Activated T-helper 17 cell treated with anti-CD3 and anti-CD28 coated beads, Interleukin-2, amount 50 U/mL, for 72 hours (primary cell): ENCODE data around the gene TBL3. TPM values are rescaled to one million over a fixed set of nuclear protein-coding genes. Genes with fewer than 3 reads are reported as not detected.

Source experiments
- ATAC-seq: fragments of 150-1000 bp; cut with Tn5 transposase; replicated peaks from 2 replicates; pipeline ENCODE4 v1.10.0; 2021; ENCODE audit warnings: mild to moderate bottlenecking, moderate library complexity
- H3K27ac Mint-ChIP-seq: one replicate; pipeline ENCODE4 v1.8.0; 2022; ENCODE audit warnings: mixed read lengths
- H3K27me3 Mint-ChIP-seq: one replicate; pipeline ENCODE4 v1.8.0; 2022; ENCODE audit warnings: mixed read lengths
- H3K36me3 Mint-ChIP-seq: one replicate; pipeline ENCODE4 v1.8.0; 2022; ENCODE audit warnings: low read depth, mild to moderate bottlenecking, mixed read lengths
- H3K4me1 Mint-ChIP-seq: one replicate; pipeline ENCODE4 v1.8.0; 2022; ENCODE audit warnings: mixed read lengths
- H3K4me3 Mint-ChIP-seq: one replicate; pipeline ENCODE4 v1.8.0; 2022; ENCODE audit warnings: mild to moderate bottlenecking, mixed read lengths
- H3K9me3 Mint-ChIP-seq: one replicate; pipeline ENCODE4 v1.8.0; 2022; ENCODE audit warnings: mixed read lengths
- total RNA-seq, 2 donors: library from RNA; stranded (reverse); gene quantifications; one replicate each; pipeline ENCODE4 v1.2.3, GENCODE V29; 2022

The TBL3 gene
- total RNA-seq, 2 donors from 2014 or later: 23.0 to 37.3 TPM

DNA sequence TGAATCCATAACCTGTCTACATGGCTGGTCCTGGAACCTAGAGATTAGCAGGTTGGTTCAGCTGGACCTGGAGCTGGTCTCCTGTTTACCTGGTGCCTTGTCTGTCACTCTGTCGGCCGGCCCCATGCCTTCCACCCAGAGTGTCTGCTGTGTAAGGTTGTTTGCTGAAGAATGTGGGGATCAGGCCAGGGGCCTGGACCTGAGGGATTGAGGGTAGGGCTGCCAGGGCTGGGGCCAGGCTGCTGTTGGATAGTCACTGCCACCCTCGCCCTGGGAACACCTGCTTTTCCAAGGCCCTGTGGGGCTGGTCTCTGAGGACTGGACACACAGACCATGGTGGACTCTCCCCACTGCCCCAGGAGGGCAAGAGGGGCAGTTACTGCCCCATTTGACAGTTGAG lies 56.3 kb downstream of the TBL3 start:
- Mint-ChIP-seq H3K27me3 (no peaks in the 10 kb centered on the region), H3K4me3 (no peak overlapping the region), H3K36me3 (no peaks in the 10 kb centered on the region), H3K4me1 (no peaks in the 10 kb centered on the region), H3K9me3 (no peaks in the 10 kb centered on the region), H3K27ac (no peak overlapping the region)
- ATAC-seq: no peak

DNA sequence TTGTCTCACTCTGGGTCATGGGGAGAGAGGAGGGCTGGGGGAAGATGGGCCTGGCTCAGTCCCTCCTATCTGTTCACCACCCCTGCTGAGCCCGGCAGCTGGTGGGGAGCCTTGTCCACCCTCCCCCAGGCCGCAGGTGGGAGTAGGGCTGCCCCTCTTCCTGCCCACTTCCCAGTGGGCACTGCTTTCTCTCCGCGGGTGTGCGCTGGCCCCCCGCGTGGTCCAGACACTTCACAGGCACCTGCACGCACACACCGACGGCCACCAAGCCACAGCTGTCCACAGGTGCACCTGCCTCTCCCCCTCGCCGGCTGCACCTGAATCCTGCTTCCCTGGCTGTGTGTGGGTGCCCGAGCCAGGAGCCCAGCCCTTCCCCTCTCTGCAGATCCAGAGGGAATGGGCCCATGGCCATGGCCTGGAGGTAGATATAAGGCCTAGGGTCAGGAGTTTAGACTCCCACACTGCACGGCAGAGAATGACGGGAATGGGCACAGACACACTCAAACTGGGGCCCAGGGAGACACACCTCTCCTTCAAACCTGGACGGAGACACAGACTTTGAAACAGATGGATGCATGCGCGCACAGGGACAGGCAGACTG lies 56.9 kb downstream of the TBL3 start:
- Mint-ChIP-seq H3K36me3 (no peaks in the 10 kb centered on the region), H3K4me3 (no peak overlapping the region), H3K9me3 (no peaks in the 10 kb centered on the region), H3K27me3 (no peaks in the 10 kb centered on the region), H3K27ac (no peak overlapping the region), H3K4me1 (no peaks in the 10 kb centered on the region)
- no peak for ATAC-seq

DNA sequence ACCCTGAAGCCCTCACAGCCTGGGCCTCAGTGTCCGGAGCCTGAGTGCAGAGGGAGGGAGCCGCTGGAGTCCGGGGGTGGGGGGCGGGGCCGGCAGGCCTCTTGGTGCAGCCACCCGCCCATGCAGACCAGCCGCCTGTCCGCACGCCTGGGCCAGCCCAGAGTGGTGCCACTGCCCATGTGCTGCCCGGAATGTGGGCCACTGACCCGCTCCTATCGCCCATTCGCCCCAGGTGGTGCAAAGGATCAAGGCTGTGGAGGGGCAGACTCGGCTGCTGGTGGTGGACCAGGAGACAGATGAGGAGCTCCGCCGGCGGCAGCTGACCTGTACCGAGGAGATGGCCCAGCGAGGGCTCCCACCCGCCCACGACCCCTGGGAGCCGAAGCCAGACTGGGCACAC lies 57.5 kb downstream of the TBL3 start:
- no peaks in the 10 kb centered on the region for H3K36me3 Mint-ChIP-seq
- no peaks in the 10 kb centered on the region for H3K4me1 Mint-ChIP-seq
- ATAC-seq: no peak
- no peak overlapping the region for H3K27ac Mint-ChIP-seq
- H3K27me3 Mint-ChIP-seq: no peaks in the 10 kb centered on the region
- no peak overlapping the region for H3K4me3 Mint-ChIP-seq
- no peaks in the 10 kb centered on the region for H3K9me3 Mint-ChIP-seq

DNA sequence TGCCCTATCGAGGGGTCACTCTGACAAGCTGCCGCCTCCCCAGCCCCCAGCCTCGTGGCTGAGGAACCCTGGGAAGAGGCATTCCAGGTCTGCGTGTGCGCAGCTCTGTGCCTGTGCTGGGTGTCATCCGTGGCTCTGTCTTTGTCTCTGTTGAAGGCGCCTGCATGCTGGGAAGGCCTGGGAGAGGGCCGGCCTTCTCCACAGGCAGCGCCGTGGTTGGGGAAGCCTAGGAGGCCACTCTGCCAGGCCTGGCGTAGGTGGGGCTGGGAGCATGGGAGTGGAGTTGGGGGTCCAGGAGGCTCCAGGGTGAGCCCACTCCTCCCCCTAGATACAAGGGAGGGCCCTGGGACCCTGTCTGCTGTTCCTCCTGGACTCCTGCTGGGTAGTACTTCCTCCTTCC lies 58.2 kb downstream of the TBL3 start:
- Mint-ChIP-seq H3K36me3 (no peaks in the 10 kb centered on the region), H3K27me3 (no peaks in the 10 kb centered on the region), H3K4me1 (no peaks in the 10 kb centered on the region), H3K9me3 (no peaks in the 10 kb centered on the region), H3K4me3 (no peak overlapping the region), H3K27ac (no peak overlapping the region)
- no peak for ATAC-seq

DNA sequence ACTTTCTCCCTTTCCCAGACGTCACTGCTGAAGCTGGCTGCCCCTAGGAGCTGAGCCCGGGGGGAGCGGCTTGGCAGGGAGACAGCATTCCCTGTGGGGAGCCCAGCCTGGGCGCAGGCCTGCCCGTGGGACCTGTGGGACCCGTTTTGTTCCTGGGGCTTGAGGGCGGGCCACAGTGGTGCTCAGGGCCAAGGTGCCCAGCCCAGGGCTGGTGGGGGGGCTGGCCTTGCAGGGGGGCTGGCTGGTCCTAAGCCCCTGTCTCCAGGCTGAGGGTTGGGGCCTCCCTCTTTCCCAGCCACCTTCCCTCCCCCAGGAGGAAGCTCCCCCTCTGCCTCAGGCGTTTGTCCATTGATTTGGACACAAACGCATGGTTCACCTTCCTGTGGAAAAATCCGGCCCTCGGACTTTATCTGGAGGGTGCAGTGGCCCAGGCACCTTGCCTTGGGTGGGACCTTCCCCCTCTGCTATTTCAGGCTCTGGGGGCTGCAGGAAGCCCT lies 59.3 kb downstream of the TBL3 start:
- H3K36me3 Mint-ChIP-seq: no peaks in the 10 kb centered on the region
- no peak for ATAC-seq
- H3K27me3 Mint-ChIP-seq: no peaks in the 10 kb centered on the region
- H3K9me3 Mint-ChIP-seq: no peaks in the 10 kb centered on the region
- no peak overlapping the region for H3K27ac Mint-ChIP-seq
- H3K4me3 Mint-ChIP-seq: no peak overlapping the region
- no peaks in the 10 kb centered on the region for H3K4me1 Mint-ChIP-seq

Other genes starting within 250 kb of the TBL3 start
- gene NME3, start 200.5 kb upstream of the TBL3 start, total RNA-seq: 10 to 100 TPM; 39.3 to 39.9 TPM
- 10 to 100 TPM; 37.6 to 39.6 TPM for gene EME2, start 199.2 kb upstream of the TBL3 start, total RNA-seq
- gene MRPS34, start 198.9 kb upstream of the TBL3 start, total RNA-seq: 100 to 1,000 TPM in 1 of 2 donors, 10 to 100 TPM in 1; 80.8 to 190 TPM
- gene SPSB3, start 189.5 kb upstream of the TBL3 start, total RNA-seq: 10 to 100 TPM; 20.3 to 21.1 TPM
- 10 to 100 TPM; 32.6 to 58.8 TPM for gene NUBP2, start 189.1 kb upstream of the TBL3 start, total RNA-seq
- under 1 TPM; 0.13 to 0.15 TPM for gene IGFALS, start 178.3 kb upstream of the TBL3 start, total RNA-seq
- gene HAGH, start 145.2 kb upstream of the TBL3 start, total RNA-seq: 10 to 100 TPM; 40.9 to 42.0 TPM
- 10 to 100 TPM; 19.2 to 19.3 TPM for gene FAHD1, start 144.8 kb upstream of the TBL3 start, total RNA-seq
- under 1 TPM in 1 of 2 donors, not detected in 1; 0.79 TPM for gene MEIOB, start 99.9 kb upstream of the TBL3 start, total RNA-seq
- not detected for gene HS3ST6, start 53.6 kb upstream of the TBL3 start, total RNA-seq
- 10 to 100 TPM; 31.5 to 34.3 TPM for gene MSRB1, start 28.9 kb upstream of the TBL3 start, total RNA-seq
- under 1 TPM in 1 of 2 donors, not detected in 1; 0.37 TPM for gene RPL3L, start 17.4 kb upstream of the TBL3 start, total RNA-seq
- gene NDUFB10, start 12.5 kb upstream of the TBL3 start, total RNA-seq: 100 to 1,000 TPM in 1 of 2 donors, 10 to 100 TPM in 1; 65.3 to 122 TPM
- gene RPS2, start 7.2 kb upstream of the TBL3 start, total RNA-seq: 1,000 to 10,000 TPM; 4,570 to 4,579 TPM
- under 1 TPM in 1 of 2 donors, not detected in 1; 0.32 TPM for gene RNF151, start 5.2 kb upstream of the TBL3 start, total RNA-seq
- 1 to 10 TPM in 1 of 2 donors, not detected in 1; 1.0 TPM for gene NOXO1, start 9.4 kb downstream of the TBL3 start, total RNA-seq
- gene GFER, start 12.1 kb downstream of the TBL3 start, total RNA-seq: 10 to 100 TPM; 12.4 to 28.5 TPM
- 1 to 10 TPM; 5.9 to 7.9 TPM for gene SYNGR3, start 17.9 kb downstream of the TBL3 start, total RNA-seq
- 10 to 100 TPM; 41.2 to 79.6 TPM for gene ZNF598, start 37.8 kb downstream of the TBL3 start, total RNA-seq
- 1 to 10 TPM in 1 of 2 donors, not detected in 1; 2.8 TPM for gene NPW, start 47.7 kb downstream of the TBL3 start, total RNA-seq
- gene NHERF2, start 54.8 kb downstream of the TBL3 start, total RNA-seq: 1 to 10 TPM in 1 of 2 donors, under 1 TPM in 1; 0.21 to 2.9 TPM
- gene NTHL1, start 75.8 kb downstream of the TBL3 start, total RNA-seq: 10 to 100 TPM; 13.2 to 37.6 TPM
- 10 to 100 TPM; 79.3 to 83.7 TPM for gene TSC2, start 75.9 kb downstream of the TBL3 start, total RNA-seq
- gene PKD1, start 163.8 kb downstream of the TBL3 start, total RNA-seq: 100 to 1,000 TPM in 1 of 2 donors, 10 to 100 TPM in 1; 71.8 to 122 TPM
- under 1 TPM; 0.28 to 0.34 TPM for gene RAB26, start 176.6 kb downstream of the TBL3 start, total RNA-seq
- 10 to 100 TPM; 49.8 to 80.1 TPM for gene TRAF7, start 183.7 kb downstream of the TBL3 start, total RNA-seq
- gene CASKIN1, start 224.6 kb downstream of the TBL3 start, total RNA-seq: 1 to 10 TPM in 1 of 2 donors, under 1 TPM in 1; 0.78 to 6.6 TPM
- gene MLST8, start 233.4 kb downstream of the TBL3 start, total RNA-seq: 10 to 100 TPM; 33.4 to 48.8 TPM
- 1 to 10 TPM; 6.9 to 8.9 TPM for gene BRICD5, start 238.8 kb downstream of the TBL3 start, total RNA-seq
- 10 to 100 TPM; 11.6 to 21.6 TPM for gene PGP, start 242.8 kb downstream of the TBL3 start, total RNA-seq